PC-9 (cell line): ENCODE results near the gene MAGEF1. TPM values are rescaled to one million over a fixed set of nuclear protein-coding genes. Genes with fewer than 3 reads are reported as not detected.

Experiments used
- BruUV-seq: library from RNA; stranded (reverse); fragments of 400-500 nt; replicated peaks from 2 replicates; lab custom pipeline; 2021; lab: Mats Ljungman, UMichigan
- CTCF ChIA-PET: fragments of 300-600 bp; sonication (Branson Sonifier 250); formaldehyde crosslinking; loops from one replicate; lab custom pipeline; 2022; ENCODE audit warnings: antibody characterized with exemption; lab: Charles Lee
- POLR2A ChIA-PET: fragments of 300-600 bp; sonication (Branson Sonifier 250); formaldehyde crosslinking; loops from one replicate; lab custom pipeline; 2022; ENCODE audit warnings: antibody characterized with exemption; ENCODE audit not compliant: unreplicated experiment; lab: Charles Lee
- DNase-seq, 2 experiments: peaks; one replicate each; pipeline versions ENCODE4 v3.0.0 to v3.0.0-alpha.2; 2015 to 2022; ENCODE audit warnings: mixed read lengths in 1 of 2
- H2AFZ ChIP-seq: fragments of 200-600 bp; sonication (generic); 2 replicates; pipeline ENCODE4 v1.8.1; 2017; ENCODE audit warnings: antibody characterized with exemption
- H3F3A ChIP-seq: fragments of 200-600 bp; sonication (generic); 2 replicates; pipeline ENCODE4 v1.8.1; 2017; ENCODE audit warnings: antibody characterized with exemption, mild to moderate bottlenecking, low read depth; ENCODE audit not compliant: insufficient read depth
- H3K27ac ChIP-seq: fragments of 200-600 bp; sonication (generic); 2 replicates; pipeline ENCODE4 v1.6.1; 2016; ENCODE audit warnings: mixed run types
- H3K27me3 ChIP-seq: fragments of 200-600 bp; sonication (generic); 2 replicates; pipeline ENCODE4 v1.6.1; 2016; ENCODE audit warnings: low read depth, mixed run types; ENCODE audit not compliant: insufficient read depth
- H3K36me3 ChIP-seq: fragments of 200-600 bp; sonication (generic); 2 replicates; pipeline ENCODE4 v1.6.1; 2016; ENCODE audit warnings: low read depth, mixed run types
- H3K4me1 ChIP-seq: fragments of 200-600 bp; sonication (generic); replicated peaks from 2 replicates; pipeline ENCODE4 v1.6.1; 2016; ENCODE audit warnings: mixed run types; ENCODE audit not compliant: insufficient read depth
- H3K4me2 ChIP-seq: fragments of 200-600 bp; sonication (generic); 2 replicates; pipeline ENCODE4 v1.6.1; 2017; ENCODE audit warnings: mixed run types
- H3K4me3 ChIP-seq: fragments of 200-600 bp; sonication (generic); 2 replicates; pipeline ENCODE4 v1.6.1; 2016; ENCODE audit warnings: mixed run types
- H3K79me2 ChIP-seq: fragments of 200-600 bp; sonication (generic); 2 replicates; pipeline ENCODE4 v1.6.1; 2017; ENCODE audit warnings: low read depth, mixed run types
- H3K9me2 ChIP-seq: fragments of 200-600 bp; sonication (generic); 2 replicates; pipeline ENCODE4 v1.8.1; 2017; ENCODE audit warnings: mild to moderate bottlenecking; ENCODE audit not compliant: insufficient read depth
- H3K9me3 ChIP-seq: fragments of 200-600 bp; sonication (generic); 2 replicates; pipeline ENCODE4 v1.8.1; 2016; ENCODE audit warnings: low read depth; ENCODE audit not compliant: insufficient read depth
- H4K20me1 ChIP-seq: fragments of 200-600 bp; sonication (generic); 2 replicates; pipeline ENCODE4 v1.8.1; 2017; ENCODE audit not compliant: insufficient read depth
- CTCF ChIP-seq: fragments of 200-600 bp; sonication (generic); conservative IDR thresholded peaks from 2 replicates; pipeline ENCODE4 v1.6.1; 2017; ENCODE audit warnings: mixed run types, antibody characterized with exemption, mild to moderate bottlenecking, moderate library complexity
- EZH2 ChIP-seq: fragments of 200-600 bp; sonication (generic); IDR thresholded peaks from 2 replicates; pipeline ENCODE4 v1.8.0; 2017; ENCODE audit warnings: antibody characterized with exemption, low read depth
- intact Hi-C: fragments of 100-400 bp; cut with micrococcal nuclease; formaldehyde crosslinking; loops from one replicate; pipeline ENCODE4 v1.10.0; 2022; ENCODE audit not compliant: unreplicated experiment
- total RNA-seq: library from RNA; stranded (reverse); gene quantifications from 2 replicates; pipeline ENCODE4 v1.2.3, GENCODE V29; 2021

The MAGEF1 gene
- total RNA-seq, 1 experiment from 2014 or later, result 97.2 TPM

GRCh38 chr3:184670091-184670602 is 41.7 kb downstream of the MAGEF1 start:
- Histone ChIP-seq H3K9me3 (no peaks in the 10 kb centered on the region), H3K4me3 (no peak overlapping the region), H3K27me3 (peaks cover 34% of the 10 kb centered on the region), H3K27ac (no peak overlapping the region), H3K4me1 (no peaks in the 10 kb centered on the region), H2AFZ (no peak overlapping the region), H3F3A (no peaks in the 10 kb centered on the region), H3K4me2 (no peak overlapping the region), H3K9me2 (no peaks in the 10 kb centered on the region), H3K79me2 (no peaks in the 10 kb centered on the region), H3K36me3 (no peaks in the 10 kb centered on the region), H4K20me1 (no peaks in the 10 kb centered on the region)
- intact Hi-C loops, result no loop called here
- no TSS peak for BruUV-seq
- TF ChIP-seq CTCF, result no peak
- no peak for TF ChIP-seq EZH2
- ChIA-PET POLR2A (no interaction called here), CTCF (no interaction called here)
- DNase-seq, result no peak

- Histone ChIP-seq H3F3A (no peaks in the 10 kb centered on the region), H3K36me3 (no peaks in the 10 kb centered on the region), H4K20me1 (no peaks in the 10 kb centered on the region), H3K4me3 (no peak overlapping the region), H3K4me2 (no peak overlapping the region), H3K27me3 (peaks cover 30% of the 10 kb centered on the region), H3K79me2 (no peaks in the 10 kb centered on the region), H3K9me3 (no peaks in the 10 kb centered on the region), H3K27ac (no peak overlapping the region), H2AFZ (no peak overlapping the region), H3K4me1 (no peaks in the 10 kb centered on the region), H3K9me2 (no peaks in the 10 kb centered on the region)
- no TSS peak for BruUV-seq
- TF ChIP-seq CTCF (no peak), EZH2 (no peak)
- ChIA-PET CTCF (no interaction called here), POLR2A (no interaction called here)
- DNase-seq, result no peak
- intact Hi-C loops, result no loop called here
Observed at GRCh38 chr3:184669578-184669977, 42.3 kb downstream of the MAGEF1 start.

GRCh38 chr3:184666442-184666841 is 45.4 kb downstream of the MAGEF1 start:
- H3K79me2 ChIP-seq, result no peaks in the 10 kb centered on the region
- H4K20me1 ChIP-seq, result no peaks in the 10 kb centered on the region
- ChIA-PET CTCF (interaction anchor here (0.6 kb wide), 1 partner anchor 242 kb away, joined by 3 read pairs; no protein-coding TSS in a partner anchor), POLR2A (no interaction called here)
- TF ChIP-seq EZH2 (no peak), CTCF (no peak)
- no peaks in the 10 kb centered on the region for H3K9me2 ChIP-seq
- H3K27me3 ChIP-seq, result peaks cover 12% of the 10 kb centered on the region; the same call in 1 of the 2 replicates
- H3K4me1 ChIP-seq, result no peaks in the 10 kb centered on the region
- peak overlapping the region; percentile 7; the same call in 1 of the 2 replicates for H3K4me2 ChIP-seq
- no peak overlapping the region for H3K27ac ChIP-seq
- no peak for DNase-seq
- BruUV-seq, result no TSS peak
- H3K9me3 ChIP-seq, result no peaks in the 10 kb centered on the region
- no peak overlapping the region for H3K4me3 ChIP-seq
- H3K36me3 ChIP-seq, result no peaks in the 10 kb centered on the region
- no peaks in the 10 kb centered on the region for H3F3A ChIP-seq
- intact Hi-C loops, result no loop called here
- peak overlapping the region; percentile 64 for H2AFZ ChIP-seq
